Vagina (tissue), 2 donors: ENCODE results near the gene SUPT4H1. TPM values are rescaled to one million over a fixed set of nuclear protein-coding genes. Genes with fewer than 3 reads are reported as not detected.

ENCODE experiments used
- DNase-seq, 2 donors: peaks; one replicate each; pipeline ENCODE4 v3.0.0-alpha.2; 2017; ENCODE audit errors: extremely low spot score in 2 of 2
- H3K27ac ChIP-seq: fragments of 200-600 bp; sonication (generic); one replicate; pipeline ENCODE4 v1.5.1; 2019
- H3K27me3 ChIP-seq: fragments of 200-600 bp; sonication (generic); one replicate; pipeline ENCODE4 v1.5.1; 2019
- H3K36me3 ChIP-seq, 2 donors: fragments of 200-600 bp; sonication (generic); one replicate each; pipeline ENCODE4 v1.5.1; 2017 to 2019
- H3K4me1 ChIP-seq: fragments of 200-600 bp; sonication (generic); one replicate; pipeline ENCODE4 v1.5.1; 2019
- H3K4me3 ChIP-seq, 2 donors: fragments of 200-600 bp; sonication (generic); 1 replicate in 1 of 2; 2 replicates in 1 of 2; pipeline ENCODE4 v1.5.1; 2016 to 2019
- H3K9me3 ChIP-seq: fragments of 200-600 bp; sonication (generic); one replicate; pipeline ENCODE4 v1.5.1; 2019
- CTCF ChIP-seq, 3 experiments: fragments of 450-650 bp in 2 of 3; fragments of 200-600 bp in 1 of 3; sonication (generic) in 1 of 3; IDR thresholded peaks; one replicate each; pipeline ENCODE4 v1.5.1; 2017 to 2019; ENCODE audit warnings: antibody characterized with exemption in 3 of 3, mild to moderate bottlenecking in 2 of 3, moderate library complexity in 2 of 3
- POLR2A ChIP-seq, 2 donors: fragments of 450-650 bp; IDR thresholded peaks; one replicate each; pipeline ENCODE4 v1.6.1; 2017; ENCODE audit warnings: antibody characterized with exemption in 2 of 2, mild to moderate bottlenecking in 2 of 2, moderate library complexity in 2 of 2
- POLR2AphosphoS5 ChIP-seq, 2 donors: sonication (generic); formaldehyde crosslinking; IDR thresholded peaks; one replicate each; pipeline ENCODE4 v1.9.0; 2017; ENCODE audit warnings: antibody characterized with exemption in 2 of 2, mild to moderate bottlenecking in 2 of 2, low read depth in 1 of 2; ENCODE audit not compliant: insufficient read depth in 1 of 2
- intact Hi-C: fragments of 100-400 bp; cut with DNase I; formaldehyde crosslinking; loops from one replicate; pipeline ENCODE4 v1.15.1; 2023
- total RNA-seq: library from RNA; depleted of rRNA; stranded (reverse); fragments of >200 nt; gene quantifications from one replicate; pipeline ENCODE4 v1.2.3, GENCODE V29; 2016

The SUPT4H1 gene
- total RNA-seq, 1 donor from 2014 or later = 31.4 TPM

GRCh38 chr17:58356231-58356630, 4.2 kb upstream of the SUPT4H1 start:
- Histone ChIP-seq H3K27ac (no peak overlapping the region), H3K4me3 (no peak overlapping the region)
- intact Hi-C loops = no loop called here

GRCh38 chr17:58354541-58355216, 2.7 kb upstream of the SUPT4H1 start:
- H3K36me3 ChIP-seq = peaks cover 0 to 15% of the 10 kb centered on the region in 2 donors

More at GRCh38 chr17:58356231-58356630, 4.2 kb upstream of the SUPT4H1 start:
- Histone ChIP-seq H3K36me3 (no peaks in the 10 kb centered on the region), H3K27me3 (no peaks in the 10 kb centered on the region), H3K9me3 (no peaks in the 10 kb centered on the region), H3K4me1 (peaks cover 14% of the 10 kb centered on the region)
- TF ChIP-seq POLR2AphosphoS5 (IDR thresholded peaks at IDR 0.05; ENCODE audit: insufficient read depth in 1 of 2, low read depth in 1 of 2) (no peak), CTCF (IDR thresholded peaks at IDR 0.05) (no peak), POLR2A (IDR thresholded peaks at IDR 0.05) (no peak)
- DNase-seq = no peak

GRCh38 chr17:58353389-58353825, 1.4 kb upstream of the SUPT4H1 start:
- Histone ChIP-seq H3K36me3 (peaks cover 0 to 28% of the 10 kb centered on the region in 2 donors), H3K4me3 (peak overlapping the region in 1 of 2 donors; percentile 79), H3K27ac (peak overlapping the region; percentile 91), H3K9me3 (no peaks in the 10 kb centered on the region), H3K27me3 (no peaks in the 10 kb centered on the region), H3K4me1 (peaks cover 24% of the 10 kb centered on the region)
- no peak for TF ChIP-seq POLR2A (IDR thresholded peaks at IDR 0.05)
- no peak for TF ChIP-seq POLR2AphosphoS5 (IDR thresholded peaks at IDR 0.05; ENCODE audit: insufficient read depth in 1 of 2, low read depth in 1 of 2)
- no peak for TF ChIP-seq CTCF (IDR thresholded peaks at IDR 0.05)
- DNase-seq = no peak
- intact Hi-C loops = no loop called here

More at GRCh38 chr17:58354541-58355216, 2.7 kb upstream of the SUPT4H1 start:
- Histone ChIP-seq H3K4me1 (peaks cover 24% of the 10 kb centered on the region), H3K4me3 (no peak overlapping the region), H3K27ac (no peak overlapping the region), H3K27me3 (no peaks in the 10 kb centered on the region), H3K9me3 (no peaks in the 10 kb centered on the region)
- TF ChIP-seq CTCF (IDR thresholded peaks at IDR 0.05) (no peak), POLR2AphosphoS5 (IDR thresholded peaks at IDR 0.05; ENCODE audit: insufficient read depth in 1 of 2, low read depth in 1 of 2) (no peak), POLR2A (IDR thresholded peaks at IDR 0.05) (no peak)
- intact Hi-C loops = no loop called here
- no peak for DNase-seq

GRCh38 chr17:58352596-58353388, 791 bp upstream of the SUPT4H1 start:
- TF ChIP-seq POLR2A (IDR thresholded peaks at IDR 0.05) (no peak), CTCF (IDR thresholded peaks at IDR 0.05) (no peak), POLR2AphosphoS5 (IDR thresholded peaks at IDR 0.05; ENCODE audit: insufficient read depth in 1 of 2, low read depth in 1 of 2) (no peak)
- Histone ChIP-seq H3K27ac (peak overlapping the region; percentile 91), H3K4me1 (peaks cover 24% of the 10 kb centered on the region), H3K4me3 (peak overlapping the region; percentile 64 to 79), H3K36me3 (peaks cover 0 to 34% of the 10 kb centered on the region in 2 donors), H3K27me3 (no peaks in the 10 kb centered on the region), H3K9me3 (no peaks in the 10 kb centered on the region)
- intact Hi-C loops = no loop called here
- DNase-seq = no peak
